ENCODE data around the gene CFAP20DC. TPM values are rescaled to one million over a fixed set of nuclear protein-coding genes. Genes with fewer than 3 reads are reported as not detected.

The CFAP20DC gene
- total RNA-seq, 1 experiment from 2014 or later = 1.1 TPM

- no peaks in the 10 kb centered on the region for H3K36me3 Mint-ChIP-seq (ENCODE audit: insufficient read depth, unreplicated experiment)
- ChIA-PET CTCF (interaction anchor here (0.8 kb wide), 1 partner anchor 217 kb away, joined by 3 read pairs; no protein-coding TSS in a partner anchor), POLR2A (no interaction called here)
- intact Hi-C loops (cut with micrococcal nuclease) = loop anchor here (10.0 kb wide), 3 partner anchors 324 to 824 kb away; no protein-coding TSS in a partner anchor
- peaks cover 7% of the 10 kb centered on the region for H3K4me1 Mint-ChIP-seq (ENCODE audit: insufficient read depth, unreplicated experiment)
- no peaks in the 10 kb centered on the region for H3K27me3 Mint-ChIP-seq (ENCODE audit: insufficient read depth, unreplicated experiment)
- no TSS peak for BruUV-seq (replicated peaks)
- no peaks in the 10 kb centered on the region for H3K9me3 Mint-ChIP-seq (ENCODE audit: unreplicated experiment)
- H3K27ac Mint-ChIP-seq (ENCODE audit: low read depth, unreplicated experiment) = no peak overlapping the region
- TF ChIP-seq CTCF (IDR thresholded peaks at IDR 0.05; ENCODE audit: unreplicated experiment) = no peak
- DNase-seq (ENCODE audit: unreplicated experiment) = no peak
- no peak overlapping the region for H3K4me3 Mint-ChIP-seq (ENCODE audit: unreplicated experiment)
These were observed 58.8 kb downstream of the CFAP20DC start for GRCh38 chr3:58991026-58991425.

- Mint-ChIP-seq H3K4me3 (ENCODE audit: unreplicated experiment) (no peak overlapping the region), H3K9me3 (ENCODE audit: unreplicated experiment) (peaks cover 7% of the 10 kb centered on the region), H3K27ac (ENCODE audit: low read depth, unreplicated experiment) (no peak overlapping the region), H3K4me1 (ENCODE audit: insufficient read depth, unreplicated experiment) (peaks cover 7% of the 10 kb centered on the region), H3K27me3 (ENCODE audit: insufficient read depth, unreplicated experiment) (no peaks in the 10 kb centered on the region), H3K36me3 (ENCODE audit: insufficient read depth, unreplicated experiment) (no peaks in the 10 kb centered on the region)
- no peak for DNase-seq (ENCODE audit: unreplicated experiment)
- no TSS peak for BruUV-seq (replicated peaks)
- POLR2A ChIA-PET = interaction anchor here (0.5 kb wide), 1 partner anchor 200 kb away, joined by 3 read pairs; no protein-coding TSS in a partner anchor
- intact Hi-C loops (cut with micrococcal nuclease) = loop anchor here (10.0 kb wide), 3 partner anchors 325 to 825 kb away; no protein-coding TSS in a partner anchor
- CTCF ChIA-PET = interaction anchor here (0.8 kb wide), 1 partner anchor 218 kb away, joined by 3 read pairs; no protein-coding TSS in a partner anchor
- no peak for TF ChIP-seq CTCF (IDR thresholded peaks at IDR 0.05; ENCODE audit: unreplicated experiment)
These were observed 59.9 kb downstream of the CFAP20DC start for GRCh38 chr3:58989955-58990354.

DNA sequence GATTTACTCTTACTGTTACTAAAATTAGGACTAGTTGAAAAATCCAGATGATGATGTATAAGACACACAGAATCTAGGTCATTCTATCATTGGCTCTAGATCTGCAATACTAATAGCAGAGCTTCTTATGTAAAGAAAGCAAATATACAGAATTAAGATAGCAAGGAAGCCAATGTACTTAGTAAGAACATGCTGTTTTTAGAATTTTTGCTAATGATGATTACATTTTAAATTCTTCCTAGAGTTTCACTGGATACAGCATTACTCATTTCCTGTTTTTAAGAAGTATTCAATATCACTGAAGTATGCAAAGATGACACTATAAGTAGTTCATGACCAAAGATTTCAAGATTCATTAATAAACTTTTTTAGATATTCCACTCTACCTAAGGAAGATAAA, 60.7 kb downstream of the CFAP20DC start:
- Mint-ChIP-seq H3K27ac (ENCODE audit: low read depth, unreplicated experiment) (no peak overlapping the region), H3K4me3 (ENCODE audit: unreplicated experiment) (no peak overlapping the region), H3K4me1 (ENCODE audit: insufficient read depth, unreplicated experiment) (peaks cover 7% of the 10 kb centered on the region), H3K36me3 (ENCODE audit: insufficient read depth, unreplicated experiment) (no peaks in the 10 kb centered on the region), H3K27me3 (ENCODE audit: insufficient read depth, unreplicated experiment) (no peaks in the 10 kb centered on the region), H3K9me3 (ENCODE audit: unreplicated experiment) (peaks cover 7% of the 10 kb centered on the region)
- BruUV-seq (replicated peaks) = no TSS peak
- POLR2A ChIA-PET = no interaction called here
- TF ChIP-seq CTCF (IDR thresholded peaks at IDR 0.05; ENCODE audit: unreplicated experiment) = no peak
- intact Hi-C loops (cut with micrococcal nuclease) = no loop called here
- CTCF ChIA-PET = no interaction called here
- no peak for DNase-seq (ENCODE audit: unreplicated experiment)

DNA sequence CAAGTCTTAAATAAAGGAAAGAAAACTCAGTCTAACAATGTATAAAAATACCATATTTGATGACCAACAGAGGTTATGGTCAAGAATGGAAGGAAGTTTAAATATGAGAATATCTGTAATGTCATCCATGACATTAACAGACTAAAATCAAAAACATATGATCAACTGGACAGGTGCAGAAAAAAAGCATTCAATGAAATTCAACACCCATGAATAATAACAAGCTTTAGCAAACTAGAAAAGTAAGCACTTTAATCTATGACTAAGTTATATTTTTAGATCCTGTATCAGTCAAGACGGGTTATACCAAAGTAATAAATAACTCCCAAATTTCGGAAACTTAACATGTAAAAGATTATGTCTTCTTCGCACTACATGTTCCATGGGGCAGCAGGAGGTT, 61.8 kb downstream of the CFAP20DC start:
- TF ChIP-seq CTCF (IDR thresholded peaks at IDR 0.05; ENCODE audit: unreplicated experiment) = no peak
- DNase-seq (ENCODE audit: unreplicated experiment) = no peak
- ChIA-PET CTCF (no interaction called here), POLR2A (interaction anchor here (1.0 kb wide), 2 partner anchors 9 to 15 kb away, joined by 3 read pairs; no protein-coding TSS in a partner anchor)
- BruUV-seq (replicated peaks) = no TSS peak
- intact Hi-C loops (cut with micrococcal nuclease) = no loop called here
- Mint-ChIP-seq H3K4me3 (ENCODE audit: unreplicated experiment) (no peak overlapping the region), H3K36me3 (ENCODE audit: insufficient read depth, unreplicated experiment) (no peaks in the 10 kb centered on the region), H3K9me3 (ENCODE audit: unreplicated experiment) (peaks cover 7% of the 10 kb centered on the region), H3K27ac (ENCODE audit: low read depth, unreplicated experiment) (no peak overlapping the region), H3K4me1 (ENCODE audit: insufficient read depth, unreplicated experiment) (peaks cover 7% of the 10 kb centered on the region), H3K27me3 (ENCODE audit: insufficient read depth, unreplicated experiment) (no peaks in the 10 kb centered on the region)

Data from MCF 10A (cell line).